HL-60 (cell line): ENCODE measurements around the gene PIK3CG.

Experiments
- DNase-seq, 2 experiments: peaks; one replicate each; pipeline ENCODE4 v3.0.0-alpha.2; 2010 to 2020; ENCODE audit warnings: low read depth in 1 of 2, low spot score in 1 of 2
- H3K27ac ChIP-seq: fragments of 250-450 bp; sonication (Bioruptor Pico); replicated peaks from 2 replicates; pipeline ENCODE4 v1.5.1; 2020; ENCODE audit warnings: mild to moderate bottlenecking, moderate library complexity
- H3K27me3 ChIP-seq: fragments of 250-450 bp; sonication (Bioruptor Pico); 2 replicates; pipeline ENCODE4 v1.5.1; 2021; ENCODE audit warnings: mild to moderate bottlenecking, moderate library complexity; ENCODE audit not compliant: insufficient read depth, poor library complexity, severe bottlenecking
- H3K4me3 ChIP-seq: replicated peaks from 2 replicates; pipeline ENCODE4 v1.5.1; 2011; ENCODE audit warnings: mild to moderate bottlenecking, control low read depth, low read length; ENCODE audit not compliant: insufficient read depth
- GABPA ChIP-seq: IDR thresholded peaks from 2 replicates; pipeline ENCODE4 v1.6.1; 2012; ENCODE audit warnings: low read depth
- POLR2AphosphoS5 ChIP-seq: IDR thresholded peaks from 2 replicates; pipeline ENCODE4 v1.6.1; 2012; ENCODE audit warnings: low read depth
- SPI1 ChIP-seq: IDR thresholded peaks from 2 replicates; pipeline ENCODE4 v1.6.1; 2012; ENCODE audit warnings: low read depth, mild to moderate bottlenecking, borderline replicate concordance
- TF ChIP-seq, protein P1 (sequence below): IDR thresholded peaks from one replicate; pipeline ENCODE4 v1.5.1; 2011; ENCODE audit warnings: low read length, control low read depth, inconsistent platforms; ENCODE audit not compliant: insufficient read depth
- TF ChIP-seq, protein P2 (sequence below): IDR thresholded peaks from 2 replicates; pipeline ENCODE4 v1.6.1; 2012; ENCODE audit warnings: low read depth; ENCODE audit not compliant: insufficient replicate concordance

The PIK3CG gene

DNA sequence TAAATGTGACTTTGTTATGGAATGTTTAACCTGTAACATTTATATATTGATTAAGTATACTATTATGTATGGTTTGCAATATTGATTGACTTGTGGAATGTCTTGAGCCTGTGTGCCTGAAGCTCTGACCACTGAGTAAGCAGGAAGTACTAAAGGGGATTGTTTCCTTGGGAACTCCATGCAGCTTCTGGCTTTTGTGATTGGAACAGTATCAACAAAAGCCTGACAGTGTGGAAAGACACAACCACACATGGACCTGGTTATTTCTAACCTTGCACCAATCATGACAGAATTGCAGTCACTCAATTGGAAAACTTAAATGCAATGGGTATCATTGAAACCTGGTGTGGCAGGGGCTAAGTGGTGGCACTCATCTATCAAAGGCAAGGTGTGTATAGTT is 45.5 kb upstream of the PIK3CG start:
- Histone ChIP-seq H3K27ac (no peak overlapping the region), H3K27me3 (no peaks in the 10 kb centered on the region), H3K4me3 (no peak overlapping the region)
- DNase-seq: no peak
- TF ChIP-seq, protein P1, sequence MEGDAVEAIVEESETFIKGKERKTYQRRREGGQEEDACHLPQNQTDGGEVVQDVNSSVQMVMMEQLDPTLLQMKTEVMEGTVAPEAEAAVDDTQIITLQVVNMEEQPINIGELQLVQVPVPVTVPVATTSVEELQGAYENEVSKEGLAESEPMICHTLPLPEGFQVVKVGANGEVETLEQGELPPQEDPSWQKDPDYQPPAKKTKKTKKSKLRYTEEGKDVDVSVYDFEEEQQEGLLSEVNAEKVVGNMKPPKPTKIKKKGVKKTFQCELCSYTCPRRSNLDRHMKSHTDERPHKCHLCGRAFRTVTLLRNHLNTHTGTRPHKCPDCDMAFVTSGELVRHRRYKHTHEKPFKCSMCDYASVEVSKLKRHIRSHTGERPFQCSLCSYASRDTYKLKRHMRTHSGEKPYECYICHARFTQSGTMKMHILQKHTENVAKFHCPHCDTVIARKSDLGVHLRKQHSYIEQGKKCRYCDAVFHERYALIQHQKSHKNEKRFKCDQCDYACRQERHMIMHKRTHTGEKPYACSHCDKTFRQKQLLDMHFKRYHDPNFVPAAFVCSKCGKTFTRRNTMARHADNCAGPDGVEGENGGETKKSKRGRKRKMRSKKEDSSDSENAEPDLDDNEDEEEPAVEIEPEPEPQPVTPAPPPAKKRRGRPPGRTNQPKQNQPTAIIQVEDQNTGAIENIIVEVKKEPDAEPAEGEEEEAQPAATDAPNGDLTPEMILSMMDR: no peak
- TF ChIP-seq SPI1 (no peak), POLR2AphosphoS5 (no peak), GABPA (no peak)
- TF ChIP-seq, protein P2, sequence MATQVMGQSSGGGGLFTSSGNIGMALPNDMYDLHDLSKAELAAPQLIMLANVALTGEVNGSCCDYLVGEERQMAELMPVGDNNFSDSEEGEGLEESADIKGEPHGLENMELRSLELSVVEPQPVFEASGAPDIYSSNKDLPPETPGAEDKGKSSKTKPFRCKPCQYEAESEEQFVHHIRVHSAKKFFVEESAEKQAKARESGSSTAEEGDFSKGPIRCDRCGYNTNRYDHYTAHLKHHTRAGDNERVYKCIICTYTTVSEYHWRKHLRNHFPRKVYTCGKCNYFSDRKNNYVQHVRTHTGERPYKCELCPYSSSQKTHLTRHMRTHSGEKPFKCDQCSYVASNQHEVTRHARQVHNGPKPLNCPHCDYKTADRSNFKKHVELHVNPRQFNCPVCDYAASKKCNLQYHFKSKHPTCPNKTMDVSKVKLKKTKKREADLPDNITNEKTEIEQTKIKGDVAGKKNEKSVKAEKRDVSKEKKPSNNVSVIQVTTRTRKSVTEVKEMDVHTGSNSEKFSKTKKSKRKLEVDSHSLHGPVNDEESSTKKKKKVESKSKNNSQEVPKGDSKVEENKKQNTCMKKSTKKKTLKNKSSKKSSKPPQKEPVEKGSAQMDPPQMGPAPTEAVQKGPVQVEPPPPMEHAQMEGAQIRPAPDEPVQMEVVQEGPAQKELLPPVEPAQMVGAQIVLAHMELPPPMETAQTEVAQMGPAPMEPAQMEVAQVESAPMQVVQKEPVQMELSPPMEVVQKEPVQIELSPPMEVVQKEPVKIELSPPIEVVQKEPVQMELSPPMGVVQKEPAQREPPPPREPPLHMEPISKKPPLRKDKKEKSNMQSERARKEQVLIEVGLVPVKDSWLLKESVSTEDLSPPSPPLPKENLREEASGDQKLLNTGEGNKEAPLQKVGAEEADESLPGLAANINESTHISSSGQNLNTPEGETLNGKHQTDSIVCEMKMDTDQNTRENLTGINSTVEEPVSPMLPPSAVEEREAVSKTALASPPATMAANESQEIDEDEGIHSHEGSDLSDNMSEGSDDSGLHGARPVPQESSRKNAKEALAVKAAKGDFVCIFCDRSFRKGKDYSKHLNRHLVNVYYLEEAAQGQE: no peak

DNA sequence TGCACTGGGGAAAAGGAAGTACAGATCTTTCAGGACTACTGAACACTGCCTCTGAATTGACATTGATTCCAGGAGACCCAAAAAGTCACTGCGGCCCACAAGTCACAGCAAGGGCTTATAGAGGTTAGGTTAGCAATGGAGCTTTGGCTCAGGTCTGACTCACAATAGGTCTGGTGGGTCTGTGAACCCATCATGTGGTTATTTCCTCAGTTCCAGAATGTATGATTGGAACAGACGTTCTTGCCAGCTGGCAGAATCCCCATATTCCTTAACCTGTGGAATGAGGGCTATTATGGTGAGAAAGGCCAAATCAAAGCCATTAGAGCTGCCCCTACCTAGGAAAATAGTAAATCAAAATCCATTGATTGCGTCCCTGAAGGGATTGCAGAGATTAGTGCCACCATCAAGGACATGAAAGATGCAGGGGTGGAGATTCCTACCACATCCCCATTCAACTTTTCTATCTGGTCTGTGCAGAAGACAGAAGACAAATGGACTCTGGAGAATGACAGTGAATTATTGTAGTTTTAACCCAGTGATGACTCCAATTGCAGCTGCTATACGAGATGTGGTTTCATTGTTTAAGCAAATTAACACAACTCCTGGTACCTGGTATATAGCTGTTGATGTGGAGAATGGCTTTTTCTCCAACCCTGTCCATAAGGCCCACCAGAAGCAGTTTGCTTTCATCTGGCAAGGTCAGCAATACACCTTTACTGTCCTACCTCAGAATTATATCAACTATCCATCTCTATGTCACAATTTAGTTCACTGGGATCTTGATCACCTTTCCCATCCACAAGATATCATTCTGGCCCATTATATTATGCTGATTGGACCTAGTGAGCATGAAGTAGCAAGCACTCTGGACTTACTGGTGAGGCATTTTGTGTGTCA is 44.5 kb upstream of the PIK3CG start:
- Histone ChIP-seq H3K27ac (no peak overlapping the region), H3K4me3 (no peak overlapping the region), H3K27me3 (no peaks in the 10 kb centered on the region)
- TF ChIP-seq POLR2AphosphoS5: no peak
- no peak for TF ChIP-seq SPI1
- TF ChIP-seq, protein P1: no peak
- TF ChIP-seq, protein P2: no peak
- no peak for TF ChIP-seq GABPA
- DNase-seq: no peak

DNA sequence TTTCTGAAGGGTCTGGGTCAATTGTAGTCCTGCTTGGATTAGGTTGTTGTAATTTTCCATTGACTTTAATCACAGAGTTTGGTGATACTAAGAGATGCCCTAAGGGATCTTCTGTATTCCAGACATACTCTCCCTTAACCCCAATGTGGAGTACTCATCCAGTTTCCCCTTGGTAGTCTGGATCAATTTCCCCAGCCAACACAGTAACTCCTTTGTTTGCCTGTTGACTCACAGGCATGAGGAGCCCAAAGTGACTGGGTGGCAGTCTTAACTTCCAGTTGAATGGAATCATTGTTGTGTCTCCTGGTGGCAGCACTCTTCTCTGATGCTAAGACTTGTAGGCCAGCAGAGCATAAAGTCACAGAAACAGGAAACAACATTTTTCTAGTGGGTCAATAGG is 41.5 kb upstream of the PIK3CG start:
- no peaks in the 10 kb centered on the region for H3K27me3 ChIP-seq
- H3K4me3 ChIP-seq: no peak overlapping the region
- H3K27ac ChIP-seq: no peak overlapping the region
- TF ChIP-seq SPI1 (no peak), POLR2AphosphoS5 (no peak), GABPA (no peak)
- TF ChIP-seq, protein P1: no peak
- TF ChIP-seq, protein P2: no peak
- DNase-seq: no peak
